Kidney (tissue), 14 donors: ENCODE results near the gene KIAA1549. TPM values are rescaled to one million over a fixed set of nuclear protein-coding genes. Genes with fewer than 3 reads are reported as not detected.

Experiments
- DNase-seq, 5 donors: peaks; one replicate each; pipeline ENCODE4 v3.0.0-alpha.2; 2013 to 2020
- FAIRE-seq: peaks from 2 replicates; lab custom pipeline; 2012; peaks lifted over from hg19 to GRCh38; lab: Jason Lieb, UNC
- H3K27ac ChIP-seq, 2 donors: one replicate each; pipeline ENCODE4 v1.7.0; 2013; ENCODE audit warnings: low read depth in 2 of 2, low read length in 2 of 2, inconsistent platforms in 1 of 2
- H3K27me3 ChIP-seq: one replicate; pipeline ENCODE4 v1.7.1; 2013; ENCODE audit warnings: low read length, inconsistent platforms; ENCODE audit not compliant: control insufficient read depth, insufficient read depth
- H3K36me3 ChIP-seq, 3 donors: one replicate each; pipeline versions ENCODE4 v1.7.0 to v1.7.1; 2013; ENCODE audit warnings: low read length in 3 of 3, control low read depth in 1 of 3, inconsistent platforms in 1 of 3; ENCODE audit not compliant: insufficient read depth in 3 of 3, control insufficient read depth in 2 of 3
- H3K4me1 ChIP-seq, 3 donors: one replicate each; pipeline versions ENCODE4 v1.7.0 to v1.7.1; 2013; ENCODE audit warnings: low read length in 3 of 3, inconsistent platforms in 1 of 3, low read depth in 1 of 3; ENCODE audit not compliant: control insufficient read depth in 2 of 3, insufficient read depth in 2 of 3
- H3K4me3 ChIP-seq, 3 donors: one replicate each; pipeline versions ENCODE4 v1.7.0 to v1.8.1; 2013; ENCODE audit warnings: low read length in 3 of 3, control low read depth in 1 of 3, inconsistent platforms in 1 of 3
- H3K9ac ChIP-seq, 3 donors: one replicate each; pipeline versions ENCODE4 v1.7.0 to v1.7.1; 2013; ENCODE audit warnings: low read length in 3 of 3, control low read depth in 1 of 3, inconsistent platforms in 1 of 3
- H3K9me3 ChIP-seq, 3 donors: one replicate each; pipeline versions ENCODE4 v1.7.0 to v1.7.1; 2013; ENCODE audit warnings: low read length in 3 of 3, control low read depth in 1 of 3, inconsistent platforms in 1 of 3; ENCODE audit not compliant: control insufficient read depth in 2 of 3, insufficient read depth in 1 of 3
- intact Hi-C: fragments of 100-400 bp; cut with DNase I; formaldehyde crosslinking; loops from one replicate; pipeline ENCODE4 v1.11.1; 2022
- polyA plus RNA-seq: library from polyadenylated mRNA; stranded (reverse); fragments of 350-450 nt; fragmentation: Illumina TruSeq; extraction: RNeasy Lipid Tissue Mini Kit (QIAGEN cat#74804); gene quantifications from one replicate; pipeline ENCODE4 v1.2.3, GENCODE V29; 2014; ENCODE audit warnings: low read depth, low replicate concordance; ENCODE audit not compliant: insufficient read depth
- total RNA-seq: library from RNA; stranded (reverse); fragmentation: NEBNext Ultra II Directional; extraction: Animal tissue kit (Norgen Biotek cat#: 25700); gene quantifications from one replicate; pipeline ENCODE4 v1.2.1, GENCODE V29; 2021
- TF ChIP-seq, protein P1 (sequence below): IDR thresholded peaks from 3 replicates; pipeline ENCODE4 v1.5.1; 2012; ENCODE audit warnings: mild to moderate bottlenecking, moderate library complexity, borderline replicate concordance; ENCODE audit not compliant: insufficient read depth; ENCODE audit errors: extremely low read depth
- donor health status: control.
- donor health status: control.
- donor health status: control.
- donor health status: control.
- donor health status: control.
- donor health status: DM: yes; HTN: yes; CAD: no.
- donor health status: Normal renal cell carcinoma (clear cell type).

The KIAA1549 gene
- total and polyA plus RNA-seq, 2 donors from 2014 or later = 1.8 to 10.1 TPM

GRCh38 chr7:138861051-138861450 is 120.1 kb downstream of the KIAA1549 start:
- FAIRE-seq (no peak), DNase-seq (no peak)
- Histone ChIP-seq H3K27ac (no peak overlapping the region), H3K27me3 (no peaks in the 10 kb centered on the region), H3K4me3 (no peak overlapping the region), H3K4me1 (no peaks in the 10 kb centered on the region), H3K9me3 (no peaks in the 10 kb centered on the region), H3K36me3 (peaks cover 0 to 8% (median 2%) of the 10 kb centered on the region in 3 donors), H3K9ac (no peak overlapping the region)
- intact Hi-C loops = no loop called here
- TF ChIP-seq, protein P1, sequence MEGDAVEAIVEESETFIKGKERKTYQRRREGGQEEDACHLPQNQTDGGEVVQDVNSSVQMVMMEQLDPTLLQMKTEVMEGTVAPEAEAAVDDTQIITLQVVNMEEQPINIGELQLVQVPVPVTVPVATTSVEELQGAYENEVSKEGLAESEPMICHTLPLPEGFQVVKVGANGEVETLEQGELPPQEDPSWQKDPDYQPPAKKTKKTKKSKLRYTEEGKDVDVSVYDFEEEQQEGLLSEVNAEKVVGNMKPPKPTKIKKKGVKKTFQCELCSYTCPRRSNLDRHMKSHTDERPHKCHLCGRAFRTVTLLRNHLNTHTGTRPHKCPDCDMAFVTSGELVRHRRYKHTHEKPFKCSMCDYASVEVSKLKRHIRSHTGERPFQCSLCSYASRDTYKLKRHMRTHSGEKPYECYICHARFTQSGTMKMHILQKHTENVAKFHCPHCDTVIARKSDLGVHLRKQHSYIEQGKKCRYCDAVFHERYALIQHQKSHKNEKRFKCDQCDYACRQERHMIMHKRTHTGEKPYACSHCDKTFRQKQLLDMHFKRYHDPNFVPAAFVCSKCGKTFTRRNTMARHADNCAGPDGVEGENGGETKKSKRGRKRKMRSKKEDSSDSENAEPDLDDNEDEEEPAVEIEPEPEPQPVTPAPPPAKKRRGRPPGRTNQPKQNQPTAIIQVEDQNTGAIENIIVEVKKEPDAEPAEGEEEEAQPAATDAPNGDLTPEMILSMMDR = no peak

- TF ChIP-seq, protein P1 = no peak
- no peaks in the 10 kb centered on the region for H3K9me3 ChIP-seq
- no peak for FAIRE-seq
- H3K4me1 ChIP-seq = no peaks in the 10 kb centered on the region
- no peak overlapping the region for H3K9ac ChIP-seq
- intact Hi-C loops = no loop called here
- no peak overlapping the region for H3K4me3 ChIP-seq
- H3K27ac ChIP-seq = no peak overlapping the region
- no peaks in the 10 kb centered on the region for H3K27me3 ChIP-seq
- H3K36me3 ChIP-seq = peaks cover 0 to 9% (median 2%) of the 10 kb centered on the region in 3 donors
- DNase-seq = no peak
These were observed 123.5 kb downstream of the KIAA1549 start for GRCh38 chr7:138857728-138858127.

DNA sequence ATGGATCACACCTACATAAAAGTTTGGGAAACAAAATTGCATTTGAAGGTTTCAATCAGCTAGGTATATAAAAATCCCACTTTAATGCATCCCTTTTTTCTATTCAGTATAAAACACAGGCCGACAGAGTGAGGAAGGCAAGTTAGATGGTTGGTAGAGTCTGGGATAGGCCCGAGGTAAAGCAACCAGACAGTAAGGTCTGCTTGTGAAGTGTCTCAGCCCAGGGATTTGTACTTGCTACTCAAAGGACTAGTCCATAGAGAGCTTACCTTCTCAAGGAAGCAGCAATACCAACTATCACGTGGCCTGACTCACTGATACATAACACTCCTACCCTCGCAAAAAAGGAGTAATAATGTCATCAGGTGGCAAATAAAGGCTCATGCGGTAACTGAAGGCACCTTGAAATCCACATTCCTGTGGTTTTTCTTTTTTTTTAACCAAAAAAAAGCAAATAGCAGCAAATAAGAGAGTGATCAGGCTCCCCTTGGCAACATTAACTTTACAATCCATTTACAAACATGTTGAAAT is 127.0 kb downstream of the KIAA1549 start:
- no peaks in the 10 kb centered on the region for H3K4me1 ChIP-seq
- no peak overlapping the region for H3K4me3 ChIP-seq
- no peak for FAIRE-seq
- intact Hi-C loops = no loop called here
- no peak for DNase-seq
- H3K27ac ChIP-seq = no peak overlapping the region
- peaks cover 8 to 10% (median 8%) of the 10 kb centered on the region in 3 donors for H3K36me3 ChIP-seq
- no peak overlapping the region for H3K9ac ChIP-seq
- H3K27me3 ChIP-seq = no peaks in the 10 kb centered on the region
- TF ChIP-seq, protein P1 = no peak
- H3K9me3 ChIP-seq = no peaks in the 10 kb centered on the region

DNA sequence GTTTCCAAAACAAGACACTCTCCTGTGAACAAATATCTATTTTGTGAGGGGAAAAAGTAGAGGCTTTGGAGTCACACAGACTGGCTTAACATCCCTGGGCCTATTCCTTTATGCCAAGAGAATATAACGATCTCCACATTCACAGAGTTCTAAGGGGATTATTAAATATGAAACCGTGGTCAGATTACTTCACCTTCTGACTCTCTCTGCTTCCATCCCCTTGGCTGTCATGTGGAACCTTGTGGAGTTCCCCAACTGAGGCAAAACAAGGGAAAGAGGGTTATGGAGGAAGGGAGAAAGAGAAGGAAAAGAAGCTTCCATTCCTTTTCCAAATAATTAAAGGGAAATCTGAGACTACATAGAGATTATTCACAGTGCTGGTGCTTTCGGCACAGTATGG is 127.7 kb downstream of the KIAA1549 start:
- FAIRE-seq (no peak), DNase-seq (no peak)
- Histone ChIP-seq H3K9me3 (no peaks in the 10 kb centered on the region), H3K4me3 (no peak overlapping the region), H3K9ac (no peak overlapping the region), H3K27me3 (no peaks in the 10 kb centered on the region), H3K36me3 (peaks cover 8 to 10% (median 8%) of the 10 kb centered on the region in 3 donors), H3K4me1 (no peaks in the 10 kb centered on the region), H3K27ac (no peak overlapping the region)
- intact Hi-C loops = no loop called here
- TF ChIP-seq, protein P1 = no peak
